B cell (primary cell): ENCODE measurements around the gene EPRS1.

Experiments used
- EZH2 ChIP-seq: IDR thresholded peaks from 2 replicates; pipeline ENCODE4 v1.6.1; 2012; ENCODE audit warnings: borderline replicate concordance, low read depth, mild to moderate bottlenecking, moderate library complexity, low read length; ENCODE audit not compliant: insufficient read depth, poor library complexity, severe bottlenecking
- TF ChIP-seq, protein P1 (sequence below): fragments of 200-600 bp; IDR thresholded peaks from one replicate; pipeline ENCODE4 v1.8.0; 2022; ENCODE audit warnings: antibody characterized with exemption, mild to moderate bottlenecking

DNA sequence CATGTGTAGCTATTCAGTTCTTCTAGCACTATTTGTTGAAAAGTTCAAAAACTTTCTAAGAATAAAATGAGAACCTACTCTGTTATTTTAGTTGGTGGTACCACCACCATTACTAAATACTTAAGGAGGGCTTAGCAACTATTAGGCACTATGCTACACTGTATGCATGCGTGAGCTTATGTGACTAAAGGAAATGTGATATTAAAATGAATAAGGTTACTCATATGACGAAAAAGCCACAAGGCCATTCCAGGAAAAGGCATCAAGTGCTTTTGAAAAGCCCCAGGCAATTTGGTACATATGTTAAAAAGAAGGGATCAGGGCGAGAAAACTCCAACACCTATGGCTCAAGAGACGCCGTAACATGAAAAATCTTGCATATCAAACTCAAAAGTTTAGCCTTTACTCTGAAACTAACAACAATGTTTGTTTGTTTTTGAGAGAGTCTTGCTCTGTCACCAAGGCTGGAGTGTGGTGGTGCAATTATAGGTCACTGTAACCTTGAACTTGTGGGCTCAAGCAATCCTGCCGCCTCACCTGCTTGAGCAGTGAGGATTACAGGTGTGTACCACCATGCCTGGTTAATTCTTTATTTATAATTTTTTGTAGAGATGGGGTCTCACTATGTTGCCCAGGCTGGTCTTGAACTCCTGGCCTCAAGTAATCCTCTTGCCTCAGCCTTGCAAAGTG is 42.5 kb downstream of the EPRS1 start:
- TF ChIP-seq, protein P1, sequence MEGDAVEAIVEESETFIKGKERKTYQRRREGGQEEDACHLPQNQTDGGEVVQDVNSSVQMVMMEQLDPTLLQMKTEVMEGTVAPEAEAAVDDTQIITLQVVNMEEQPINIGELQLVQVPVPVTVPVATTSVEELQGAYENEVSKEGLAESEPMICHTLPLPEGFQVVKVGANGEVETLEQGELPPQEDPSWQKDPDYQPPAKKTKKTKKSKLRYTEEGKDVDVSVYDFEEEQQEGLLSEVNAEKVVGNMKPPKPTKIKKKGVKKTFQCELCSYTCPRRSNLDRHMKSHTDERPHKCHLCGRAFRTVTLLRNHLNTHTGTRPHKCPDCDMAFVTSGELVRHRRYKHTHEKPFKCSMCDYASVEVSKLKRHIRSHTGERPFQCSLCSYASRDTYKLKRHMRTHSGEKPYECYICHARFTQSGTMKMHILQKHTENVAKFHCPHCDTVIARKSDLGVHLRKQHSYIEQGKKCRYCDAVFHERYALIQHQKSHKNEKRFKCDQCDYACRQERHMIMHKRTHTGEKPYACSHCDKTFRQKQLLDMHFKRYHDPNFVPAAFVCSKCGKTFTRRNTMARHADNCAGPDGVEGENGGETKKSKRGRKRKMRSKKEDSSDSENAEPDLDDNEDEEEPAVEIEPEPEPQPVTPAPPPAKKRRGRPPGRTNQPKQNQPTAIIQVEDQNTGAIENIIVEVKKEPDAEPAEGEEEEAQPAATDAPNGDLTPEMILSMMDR, result no peak
- no peak for TF ChIP-seq EZH2
